Esophagus muscularis mucosa (tissue), 4 donors: ENCODE results near the gene SLC2A5. TPM values are rescaled to one million over a fixed set of nuclear protein-coding genes. Genes with fewer than 3 reads are reported as not detected.
A peak's percentile ranks its signal among the peaks of the same experiment; 100 is the strongest.

Experiments
- DNase-seq: peaks from one replicate; pipeline ENCODE4 v3.0.0-alpha.2; 2017; ENCODE audit errors: extremely low spot score
- H3K27ac ChIP-seq, 4 donors: fragments of 200-600 bp; sonication (generic); replicated peaks in 1 of 4; 1 replicate in 3 of 4; 2 replicates in 1 of 4; pipeline ENCODE4 v1.5.1; 2016 to 2019; ENCODE audit warnings: mild to moderate bottlenecking in 1 of 4
- H3K27me3 ChIP-seq, 4 donors: fragments of 200-600 bp; sonication (generic); one replicate each; pipeline versions ENCODE4 v1.5.1 to v1.6.0; 2016 to 2019
- H3K36me3 ChIP-seq, 4 donors: fragments of 200-600 bp; sonication (generic); one replicate each; pipeline ENCODE4 v1.5.1; 2016 to 2019
- H3K4me1 ChIP-seq, 4 donors: fragments of 200-600 bp; sonication (generic); one replicate each; pipeline ENCODE4 v1.5.1; 2016 to 2019
- H3K4me3 ChIP-seq, 4 donors: fragments of 200-600 bp; sonication (generic); 1 replicate in 2 of 4; 2 replicates in 2 of 4; pipeline ENCODE4 v1.5.1; 2016 to 2019; ENCODE audit warnings: mild to moderate bottlenecking in 4 of 4, moderate library complexity in 1 of 4
- H3K9me3 ChIP-seq, 4 donors: fragments of 200-600 bp; sonication (generic); 1 replicate in 3 of 4; 2 replicates in 1 of 4; pipeline ENCODE4 v1.5.1; 2016 to 2019
- EP300 ChIP-seq: sonication (generic); formaldehyde crosslinking; IDR thresholded peaks from one replicate; pipeline ENCODE4 v1.6.1; 2017; ENCODE audit warnings: antibody characterized with exemption
- POLR2A ChIP-seq: fragments of 450-650 bp; IDR thresholded peaks from one replicate; pipeline ENCODE4 v1.6.1; 2017; ENCODE audit warnings: antibody characterized with exemption, moderate library complexity, mild to moderate bottlenecking, low read depth
- POLR2AphosphoS5 ChIP-seq, 2 donors: sonication (generic); formaldehyde crosslinking; IDR thresholded peaks; one replicate each; pipeline ENCODE4 v1.6.1; 2017; ENCODE audit warnings: antibody characterized with exemption in 2 of 2
- WGBS: methylation state at CpG from one replicate; pipeline ENCODE4 v1.1.5; 2018; 5-methylcytosine and 5-hydroxymethylcytosine counted together
- intact Hi-C: fragments of 100-400 bp; cut with DNase I; formaldehyde crosslinking; loops from one replicate; pipeline ENCODE4 v1.15.1; 2023
- total RNA-seq, 4 donors: library from RNA; depleted of rRNA; stranded (reverse); fragments of >200 nt; gene quantifications; one replicate each; pipeline versions ENCODE4 v1.1.0 to v1.2.1, GENCODE V29; 2016
- TF ChIP-seq, protein P1 (sequence below), 3 experiments: fragments of 200-600 bp in 2 of 3; fragments of 450-650 bp in 1 of 3; sonication (generic) in 2 of 3; IDR thresholded peaks; one replicate each; pipeline ENCODE4 v1.5.1; 2017 to 2019; ENCODE audit warnings: antibody characterized with exemption in 3 of 3, mild to moderate bottlenecking in 2 of 3, moderate library complexity in 1 of 3

Gene SLC2A5
- total RNA-seq, 4 donors from 2014 or later: 0.06 to 2.0 (median 0.57) TPM; not detected in 1

DNA sequence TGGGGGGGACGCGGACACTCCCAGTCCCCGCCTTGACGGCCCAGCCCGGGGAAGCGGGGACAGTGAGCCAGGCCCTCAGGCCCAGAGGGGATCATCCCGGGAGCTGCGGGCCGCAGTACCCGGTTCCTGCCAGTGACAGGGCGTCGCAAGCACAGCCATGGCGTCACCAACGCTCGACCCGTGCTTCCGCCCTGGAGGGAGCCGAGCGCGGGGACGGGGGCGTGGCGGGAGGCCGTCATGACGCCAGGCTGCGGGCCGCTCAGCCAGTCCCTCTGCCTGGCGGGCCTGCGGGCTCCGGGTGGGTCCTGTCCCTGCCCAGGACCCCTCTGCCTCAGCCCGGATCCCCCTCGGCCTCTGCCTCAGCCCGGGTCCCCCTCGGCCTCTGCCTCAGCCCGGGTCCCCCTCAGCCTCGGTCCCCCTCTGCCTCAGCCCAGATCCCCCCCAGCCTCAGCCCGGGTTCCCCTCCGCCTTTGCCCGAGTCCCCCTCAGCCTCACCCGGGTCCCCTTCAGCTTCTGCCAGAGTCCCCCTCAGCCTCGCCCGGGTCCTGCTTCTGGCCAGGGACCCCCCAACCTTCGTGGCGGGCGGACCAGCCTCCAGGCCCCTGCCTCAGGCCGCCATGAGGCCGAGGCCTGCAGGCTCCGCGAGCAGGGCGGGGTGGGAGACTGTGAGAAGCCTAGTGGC lies 2.3 kb upstream of the SLC2A5 start:
- peak overlapping the region in 1 of 4 donors; percentile 86 for H3K27ac ChIP-seq
- H3K27me3 ChIP-seq: no peaks in the 10 kb centered on the region
- no peaks in the 10 kb centered on the region for H3K36me3 ChIP-seq
- no peak for DNase-seq
- intact Hi-C loops: no loop called here
- no peaks in the 10 kb centered on the region for H3K9me3 ChIP-seq
- H3K4me3 ChIP-seq: peak overlapping the region in 1 of 4 donors; percentile 14
- peaks cover 19 to 48% (median 38%) of the 10 kb centered on the region in 4 donors for H3K4me1 ChIP-seq
- WGBS: 72% methylated on average over 16 of the region's 50 CpGs
- TF ChIP-seq, protein P1, sequence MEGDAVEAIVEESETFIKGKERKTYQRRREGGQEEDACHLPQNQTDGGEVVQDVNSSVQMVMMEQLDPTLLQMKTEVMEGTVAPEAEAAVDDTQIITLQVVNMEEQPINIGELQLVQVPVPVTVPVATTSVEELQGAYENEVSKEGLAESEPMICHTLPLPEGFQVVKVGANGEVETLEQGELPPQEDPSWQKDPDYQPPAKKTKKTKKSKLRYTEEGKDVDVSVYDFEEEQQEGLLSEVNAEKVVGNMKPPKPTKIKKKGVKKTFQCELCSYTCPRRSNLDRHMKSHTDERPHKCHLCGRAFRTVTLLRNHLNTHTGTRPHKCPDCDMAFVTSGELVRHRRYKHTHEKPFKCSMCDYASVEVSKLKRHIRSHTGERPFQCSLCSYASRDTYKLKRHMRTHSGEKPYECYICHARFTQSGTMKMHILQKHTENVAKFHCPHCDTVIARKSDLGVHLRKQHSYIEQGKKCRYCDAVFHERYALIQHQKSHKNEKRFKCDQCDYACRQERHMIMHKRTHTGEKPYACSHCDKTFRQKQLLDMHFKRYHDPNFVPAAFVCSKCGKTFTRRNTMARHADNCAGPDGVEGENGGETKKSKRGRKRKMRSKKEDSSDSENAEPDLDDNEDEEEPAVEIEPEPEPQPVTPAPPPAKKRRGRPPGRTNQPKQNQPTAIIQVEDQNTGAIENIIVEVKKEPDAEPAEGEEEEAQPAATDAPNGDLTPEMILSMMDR (IDR thresholded peaks at IDR 0.05): no peak
- TF ChIP-seq POLR2A (no peak), POLR2AphosphoS5 (IDR thresholded peaks at IDR 0.05) (no peak), EP300 (no peak)

DNA sequence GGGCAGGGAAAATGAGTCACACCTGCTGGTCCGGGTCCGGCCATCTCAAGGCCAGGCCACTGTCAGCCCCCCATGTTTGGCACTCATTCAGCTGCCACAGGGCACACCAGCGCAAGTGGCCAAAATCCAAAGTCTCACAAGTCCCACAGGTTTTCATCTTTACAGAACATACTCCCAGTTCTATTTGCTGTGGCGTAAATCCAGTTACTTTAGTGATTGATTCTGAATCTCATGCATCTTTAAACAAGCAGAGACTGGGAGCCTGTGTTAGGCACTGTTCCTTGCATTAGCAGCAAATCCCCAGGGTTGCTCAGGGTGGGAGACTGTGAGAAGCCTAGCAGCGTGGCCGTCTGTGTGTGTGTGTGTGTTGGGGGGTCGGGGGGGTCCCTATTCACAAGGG lies 1.1 kb upstream of the SLC2A5 start:
- intact Hi-C loops: no loop called here
- Histone ChIP-seq H3K36me3 (no peaks in the 10 kb centered on the region), H3K27me3 (no peaks in the 10 kb centered on the region), H3K4me1 (peaks cover 22 to 60% (median 47%) of the 10 kb centered on the region in 4 donors), H3K9me3 (no peaks in the 10 kb centered on the region), H3K27ac (peak overlapping the region; percentile 67 to 87 (median 82)), H3K4me3 (no peak overlapping the region)
- no peak for DNase-seq
- TF ChIP-seq POLR2A (no peak), EP300 (no peak), POLR2AphosphoS5 (IDR thresholded peaks at IDR 0.05) (no peak)
- TF ChIP-seq, protein P1 (IDR thresholded peaks at IDR 0.05): no peak
- WGBS: 74% methylated on average over 7 of the region's 7 CpGs

DNA sequence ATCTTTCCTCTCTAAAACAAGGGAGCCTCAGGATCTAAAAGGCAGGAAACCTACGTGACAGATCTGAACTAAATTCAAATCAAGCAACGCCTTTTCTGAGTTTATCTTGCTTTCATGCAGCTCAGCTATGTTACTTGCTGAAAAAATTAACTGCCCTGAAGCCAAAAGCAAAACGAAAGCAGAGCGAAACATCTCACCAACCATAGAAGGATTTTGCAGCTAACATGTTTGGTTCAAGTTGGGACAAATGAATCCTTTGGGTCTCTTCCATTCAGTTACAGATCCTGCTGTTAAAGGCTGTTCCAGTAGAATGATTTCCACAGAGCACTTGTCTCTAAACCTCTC lies 482 bp downstream of the SLC2A5 start:
- TF ChIP-seq, protein P1 (IDR thresholded peaks at IDR 0.05): no peak
- TF ChIP-seq POLR2AphosphoS5 (IDR thresholded peaks at IDR 0.05) (no peak), EP300 (no peak), POLR2A (no peak)
- Histone ChIP-seq H3K27me3 (no peaks in the 10 kb centered on the region), H3K27ac (peak overlapping the region; percentile 67 to 87 (median 82)), H3K36me3 (no peaks in the 10 kb centered on the region), H3K4me1 (peaks cover 34 to 76% (median 58%) of the 10 kb centered on the region in 4 donors), H3K9me3 (no peaks in the 10 kb centered on the region), H3K4me3 (peak overlapping the region; percentile 28 to 44 (median 34))
- no peak for DNase-seq
- intact Hi-C loops: no loop called here
- 34% methylated on average over 4 of the region's 4 CpGs for WGBS

DNA sequence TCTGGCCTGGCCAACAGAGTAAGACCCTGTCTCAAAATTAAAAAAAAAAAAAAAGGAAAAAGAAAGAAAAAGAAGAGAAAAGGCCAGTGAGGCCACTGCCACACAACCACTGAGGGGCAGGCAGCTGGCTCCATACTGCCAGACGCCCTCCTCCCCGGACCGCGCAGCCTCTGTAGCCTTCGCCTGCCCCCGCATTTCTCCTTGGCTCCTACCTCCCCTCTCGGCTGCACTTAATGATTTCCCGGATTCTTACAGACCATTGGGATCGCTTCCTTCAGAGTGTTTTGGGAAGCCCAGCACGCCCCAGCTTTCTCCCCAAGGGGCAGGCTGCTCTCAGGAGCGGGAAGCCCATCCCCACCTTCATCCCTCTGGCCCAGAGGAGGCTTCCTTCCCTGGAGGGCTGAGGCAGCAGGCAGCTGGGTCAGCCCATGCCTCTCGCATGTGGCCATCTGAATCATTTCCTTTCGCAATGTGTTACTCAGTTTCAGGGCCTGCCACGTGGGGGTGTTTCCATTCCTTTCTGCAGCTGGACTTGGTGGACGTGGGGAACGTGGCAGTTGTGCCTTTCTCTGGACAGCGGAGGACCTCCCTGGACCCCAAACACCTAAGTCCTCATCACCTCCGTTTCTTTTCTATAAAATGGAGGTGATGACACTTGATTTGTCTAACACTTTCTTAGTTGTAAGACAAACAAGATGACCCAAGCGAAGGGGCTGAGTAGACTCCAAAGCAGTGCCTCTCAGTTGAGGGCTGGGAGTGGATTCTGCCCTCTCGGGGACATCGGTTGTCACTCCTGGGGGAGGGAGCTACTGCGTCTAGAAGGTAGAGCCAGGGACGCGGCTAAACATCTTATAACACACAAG lies 2.3 kb downstream of the SLC2A5 start:
- no peaks in the 10 kb centered on the region for H3K9me3 ChIP-seq
- TF ChIP-seq EP300: no peak
- TF ChIP-seq, protein P1 (IDR thresholded peaks at IDR 0.05): no peak
- TF ChIP-seq POLR2AphosphoS5 (IDR thresholded peaks at IDR 0.05): peak; percentile 38 to 76
- DNase-seq: no peak
- WGBS: 79% methylated on average over 21 of the region's 24 CpGs
- intact Hi-C loops: no loop called here
- H3K4me3 ChIP-seq: no peak overlapping the region
- H3K4me1 ChIP-seq: peaks cover 34 to 86% (median 65%) of the 10 kb centered on the region in 4 donors
- no peaks in the 10 kb centered on the region for H3K27me3 ChIP-seq
- H3K36me3 ChIP-seq: no peaks in the 10 kb centered on the region
- H3K27ac ChIP-seq: peak overlapping the region; percentile 74 to 86 (median 78)
